Prostate gland (tissue), 2 donors: ENCODE data around the gene CAPZB. TPM values are rescaled to one million over a fixed set of nuclear protein-coding genes. Genes with fewer than 3 reads are reported as not detected.

Source experiments
- DNase-seq: peaks from one replicate; pipeline ENCODE4 v3.0.0-alpha.2; 2019; ENCODE audit warnings: low spot score
- H3K27ac ChIP-seq, 2 donors: fragments of 200-600 bp; sonication (generic); 2 replicates each; pipeline ENCODE4 v1.5.1; 2017 to 2019
- H3K27me3 ChIP-seq: fragments of 200-600 bp; sonication (generic); replicated peaks from 2 replicates; pipeline ENCODE4 v1.5.1; 2019; ENCODE audit not compliant: insufficient read depth
- H3K36me3 ChIP-seq, 2 donors: fragments of 200-600 bp; sonication (generic); 1 replicate in 1 of 2; 2 replicates in 1 of 2; pipeline versions ENCODE4 v1.5.1 to v1.8.1; 2017 to 2019
- H3K4me1 ChIP-seq: fragments of 200-600 bp; sonication (generic); replicated peaks from 2 replicates; pipeline ENCODE4 v1.5.1; 2019
- H3K4me3 ChIP-seq, 2 donors: fragments of 200-600 bp; sonication (generic); 2 replicates each; pipeline ENCODE4 v1.5.1; 2017 to 2019
- H3K9me3 ChIP-seq: fragments of 200-600 bp; sonication (generic); 2 replicates; pipeline ENCODE4 v1.5.1; 2017
- CTCF ChIP-seq, 4 experiments: fragments of 200-600 bp in 2 of 4; fragments of 450-650 bp in 2 of 4; sonication (generic) in 2 of 4; IDR thresholded peaks; 1 replicate in 3 of 4; 2 replicates in 1 of 4; pipeline ENCODE4 v1.5.1; 2016 to 2019; ENCODE audit warnings: antibody characterized with exemption in 4 of 4, mild to moderate bottlenecking in 2 of 4, moderate library complexity in 2 of 4
- POLR2A ChIP-seq: fragments of 450-650 bp; IDR thresholded peaks from one replicate; pipeline ENCODE4 v1.6.1; 2016; ENCODE audit warnings: antibody characterized with exemption, mild to moderate bottlenecking
- POLR2AphosphoS5 ChIP-seq: sonication (generic); formaldehyde crosslinking; IDR thresholded peaks from one replicate; pipeline ENCODE4 v1.6.1; 2017; ENCODE audit warnings: antibody characterized with exemption
- WGBS: methylation state at CpG from one replicate; pipeline ENCODE4 v1.1.5; 2018; 5-methylcytosine and 5-hydroxymethylcytosine counted together
- intact Hi-C: fragments of 100-400 bp; cut with DNase I; formaldehyde crosslinking; loops from one replicate; pipeline ENCODE4 v1.14.2; 2022
- total RNA-seq, 2 donors: library from RNA; depleted of rRNA; stranded (reverse); fragments of >200 nt; gene quantifications; one replicate each; pipeline ENCODE4 v1.1.0, GENCODE V29; 2016

Gene CAPZB
- total RNA-seq, 2 donors from 2014 or later = 139 to 150 TPM

GRCh38 chr1:19462781-19463503, 22.4 kb downstream of the CAPZB start:
- Histone ChIP-seq H3K27me3 (no peaks in the 10 kb centered on the region), H3K9me3 (no peaks in the 10 kb centered on the region), H3K4me1 (peaks cover 24% of the 10 kb centered on the region), H3K27ac (peak overlapping the region; percentile 58 to 60), H3K4me3 (no peak overlapping the region), H3K36me3 (no peaks in the 10 kb centered on the region)
- DNase-seq = no peak
- 33% methylated on average over 10 of the region's 10 CpGs for WGBS
- intact Hi-C loops = no loop called here
- no peak for TF ChIP-seq CTCF (IDR thresholded peaks at IDR 0.05)
- peak; percentile 13 for TF ChIP-seq POLR2AphosphoS5

- intact Hi-C loops = no loop called here
- Histone ChIP-seq H3K27me3 (no peaks in the 10 kb centered on the region), H3K4me1 (peaks cover 16% of the 10 kb centered on the region), H3K27ac (peak overlapping the region; percentile 35 to 90), H3K9me3 (no peaks in the 10 kb centered on the region), H3K4me3 (no peak overlapping the region), H3K36me3 (no peaks in the 10 kb centered on the region)
- WGBS = 76% methylated on average over 6 of the region's 6 CpGs
- TF ChIP-seq POLR2A = no peak
- TF ChIP-seq POLR2AphosphoS5 = no peak
- TF ChIP-seq CTCF (IDR thresholded peaks at IDR 0.05) = no peak
- DNase-seq = no peak
These were observed 24.2 kb downstream of the CAPZB start for GRCh38 chr1:19461220-19461554.

GRCh38 chr1:19460535-19461219, 24.7 kb downstream of the CAPZB start:
- H3K36me3 ChIP-seq = no peaks in the 10 kb centered on the region
- H3K27me3 ChIP-seq = no peaks in the 10 kb centered on the region
- H3K27ac ChIP-seq = peak overlapping the region; percentile 35 to 90
- no peaks in the 10 kb centered on the region for H3K9me3 ChIP-seq
- TF ChIP-seq POLR2A (no peak), POLR2AphosphoS5 (no peak), CTCF (IDR thresholded peaks at IDR 0.05) (no peak)
- H3K4me1 ChIP-seq = peaks cover 12% of the 10 kb centered on the region
- no peak overlapping the region for H3K4me3 ChIP-seq
- no peak for DNase-seq
- intact Hi-C loops = no loop called here
- WGBS = 82% methylated on average over 12 of the region's 12 CpGs

- WGBS = 21% methylated on average over 6 of the region's 6 CpGs
- Histone ChIP-seq H3K4me3 (no peak overlapping the region), H3K36me3 (no peaks in the 10 kb centered on the region), H3K27me3 (no peaks in the 10 kb centered on the region), H3K9me3 (no peaks in the 10 kb centered on the region), H3K4me1 (peaks cover 19% of the 10 kb centered on the region), H3K27ac (peak overlapping the region; percentile 77 to 90)
- peak; percentile 48 for DNase-seq
- peak; percentile 75 for TF ChIP-seq POLR2AphosphoS5
- no peak for TF ChIP-seq POLR2A
- intact Hi-C loops = no loop called here
These were observed 26.4 kb downstream of the CAPZB start for GRCh38 chr1:19458815-19459417.

GRCh38 chr1:19457607-19458006, 27.7 kb downstream of the CAPZB start:
- H3K4me1 ChIP-seq = peaks cover 19% of the 10 kb centered on the region
- WGBS = 26% methylated on average over 8 of the region's 8 CpGs
- H3K4me3 ChIP-seq = no peak overlapping the region
- no peaks in the 10 kb centered on the region for H3K27me3 ChIP-seq
- intact Hi-C loops = no loop called here
- no peaks in the 10 kb centered on the region for H3K36me3 ChIP-seq
- no peaks in the 10 kb centered on the region for H3K9me3 ChIP-seq
- H3K27ac ChIP-seq = peak overlapping the region; percentile 77 to 90
- no peak for DNase-seq
- no peak for TF ChIP-seq POLR2AphosphoS5
- no peak for TF ChIP-seq CTCF (IDR thresholded peaks at IDR 0.05)
- no peak for TF ChIP-seq POLR2A
